T follicular helper cell (primary cell): Measurements from ENCODE around the gene AIFM3.

ENCODE experiments used
- DNase-seq: peaks from one replicate; pipeline ENCODE4 v3.0.0-alpha.2; 2020; ENCODE audit warnings: low read depth

Gene AIFM3

GRCh38 chr22:20976291-20976877, 9.3 kb downstream of the AIFM3 start:
- no peak for DNase-seq

- no peak for DNase-seq
These were observed 10.0 kb downstream of the AIFM3 start for GRCh38 chr22:20977019-20977418.

- no peak for DNase-seq
These were observed 10.6 kb downstream of the AIFM3 start for GRCh38 chr22:20977516-20978170.

GRCh38 chr22:20978419-20978818, 11.4 kb downstream of the AIFM3 start:
- DNase-seq: no peak

GRCh38 chr22:20979243-20979809, 12.3 kb downstream of the AIFM3 start:
- peak; percentile 56 for DNase-seq

- no peak for DNase-seq
These were observed 12.9 kb downstream of the AIFM3 start for GRCh38 chr22:20979940-20980453.

GRCh38 chr22:20980523-20980922, 13.5 kb downstream of the AIFM3 start:
- DNase-seq: no peak

- no peak for DNase-seq
These were observed 14.1 kb downstream of the AIFM3 start for GRCh38 chr22:20980938-20981722.

- peak; percentile 44 for DNase-seq
These were observed 14.9 kb downstream of the AIFM3 start, which contains the start of gene LZTR1 for GRCh38 chr22:20981787-20982562. LZTR1 (plus strand) TSS chr22:20982297; CDS start chr22:20982372, 75 bp downstream.

GRCh38 chr22:20982563-20982882, 15.5 kb downstream of the AIFM3 start:
- DNase-seq: no peak

- DNase-seq: no peak
These were observed 16.2 kb downstream of the AIFM3 start for GRCh38 chr22:20983081-20983771.

GRCh38 chr22:20985720-20986119, 18.7 kb downstream of the AIFM3 start:
- DNase-seq: no peak

- no peak for DNase-seq
These were observed 19.3 kb downstream of the AIFM3 start for GRCh38 chr22:20986365-20986764.

- no peak for DNase-seq
These were observed 20.3 kb downstream of the AIFM3 start for GRCh38 chr22:20987375-20987774.

- no peak for DNase-seq
These were observed 21.7 kb downstream of the AIFM3 start for GRCh38 chr22:20988573-20989322.

GRCh38 chr22:20989323-20990138, 22.5 kb downstream of the AIFM3 start:
- DNase-seq: no peak

- DNase-seq: no peak
These were observed 23.4 kb downstream of the AIFM3 start for GRCh38 chr22:20990184-20991180.
